Fibroblast of lung (primary cell): ENCODE measurements around the gene UBE3D.

Experiments used
- CTCF ChIP-seq, 2 donors: IDR thresholded peaks in 1 of 2; conservative IDR thresholded peaks in 1 of 2; 1 replicate in 1 of 2; 2 replicates in 1 of 2; pipeline ENCODE4 v1.5.1; 2011 to 2012; ENCODE audit warnings: low read length in 2 of 2, control low read depth in 1 of 2, inconsistent platforms in 1 of 2, low read depth in 1 of 2, mild to moderate bottlenecking in 1 of 2
- EZH2 ChIP-seq: IDR thresholded peaks from 2 replicates; pipeline ENCODE4 v1.5.1; 2012; ENCODE audit warnings: low read length, control low read depth, mild to moderate bottlenecking; ENCODE audit errors: missing control alignments

GRCh38 chr6:82910395-82910794 is 155.2 kb downstream of the UBE3D start:
- no peak for TF ChIP-seq CTCF (conservative IDR thresholded peaks at IDR 0.05 in 1 of 2, IDR thresholded peaks at IDR 0.05 in 1 of 2; ENCODE audit: low read depth in 1 of 2, low read length in 2 of 2)
- no peak for TF ChIP-seq EZH2
